ENCODE results near the gene ZNF442.
"Not testable (repeated sequence)": the region's sequence is repeated elsewhere in the genome, so short reads cannot be mapped to it uniquely, and the experiment has no call there.

ZNF442 gene

DNA sequence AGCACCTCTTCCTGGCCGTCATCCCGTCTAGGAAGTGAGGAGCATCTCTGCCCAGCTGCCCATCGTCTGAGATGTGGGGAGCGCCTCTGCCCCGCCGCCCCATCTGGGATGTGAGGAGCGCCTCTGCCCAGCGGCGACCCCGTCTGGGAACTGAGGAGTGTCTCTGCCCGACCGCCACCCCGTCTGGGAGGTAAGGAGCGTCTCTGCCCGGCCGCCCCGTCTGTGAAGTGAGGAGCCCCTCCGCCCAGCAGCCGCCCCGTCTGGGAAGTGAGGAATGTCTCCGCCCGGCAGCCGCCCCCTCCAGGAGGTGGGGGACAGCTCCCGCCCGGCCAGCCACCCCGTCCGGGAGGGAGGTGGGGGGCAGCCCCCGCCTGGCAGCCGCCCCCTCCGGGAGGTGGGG, 3.2 kb downstream of the ZNF442 start:
- H3K9me3 ChIP-seq (ENCODE audit: control insufficient read depth, insufficient read depth, low read length); H3K36me3 ChIP-seq (ENCODE audit: control insufficient read depth, insufficient read depth, low read length); H3K4me3 ChIP-seq (ENCODE audit: low read depth, low read length); H3K27me3 ChIP-seq (ENCODE audit: control insufficient read depth, insufficient read depth, low read length); H3K9ac ChIP-seq (ENCODE audit: low read depth, low read length); H3K4me1 ChIP-seq (ENCODE audit: control insufficient read depth, insufficient read depth, low read length): not testable (repeated sequence)

DNA sequence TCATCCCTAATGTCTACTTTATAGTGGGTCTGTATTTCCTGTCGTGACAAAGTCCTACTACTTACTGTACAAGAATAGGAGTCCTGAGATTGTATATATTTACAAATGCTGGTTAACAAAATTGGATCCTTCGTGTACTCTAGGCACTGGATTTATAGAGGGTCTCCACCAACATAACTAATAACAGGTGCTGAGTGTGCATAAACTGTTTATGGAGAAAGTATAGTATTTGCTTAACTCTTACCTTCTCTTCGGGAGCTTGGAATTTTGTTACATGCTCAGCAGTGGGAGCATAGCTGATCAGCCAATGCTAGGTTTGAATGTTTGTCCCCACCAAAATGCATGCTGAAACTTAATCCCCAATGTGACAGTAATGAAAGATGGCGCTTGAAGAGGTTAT, 12.1 kb downstream of the ZNF442 start:
- H3K4me3 ChIP-seq (ENCODE audit: low read depth, low read length): no peak overlapping the region
- peaks cover 23% of the 10 kb centered on the region for H3K9me3 ChIP-seq (ENCODE audit: control insufficient read depth, insufficient read depth, low read length)
- no peaks in the 10 kb centered on the region for H3K36me3 ChIP-seq (ENCODE audit: control insufficient read depth, insufficient read depth, low read length)
- H3K27me3 ChIP-seq (ENCODE audit: control insufficient read depth, insufficient read depth, low read length): no peaks in the 10 kb centered on the region
- no peaks in the 10 kb centered on the region for H3K4me1 ChIP-seq (ENCODE audit: control insufficient read depth, insufficient read depth, low read length)
- H3K9ac ChIP-seq (ENCODE audit: low read depth, low read length): no peak overlapping the region

DNA sequence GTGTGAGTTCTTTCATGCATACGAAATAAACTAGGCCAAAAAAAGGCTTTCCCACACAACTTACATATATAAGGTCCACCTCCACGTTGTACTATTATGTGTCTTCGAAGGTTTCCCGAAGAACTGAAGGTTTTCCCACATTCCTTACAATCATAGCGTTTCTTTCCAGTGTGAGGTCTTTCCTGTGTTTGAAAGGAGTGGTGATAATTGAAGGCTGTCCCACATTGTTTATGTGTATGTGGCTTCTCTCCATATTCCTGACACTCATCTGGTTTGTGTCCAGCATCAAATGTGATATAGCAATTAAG, 14.6 kb downstream of the ZNF442 start:
- Histone ChIP-seq H3K4me3 (ENCODE audit: low read depth, low read length) (no peak overlapping the region), H3K9ac (ENCODE audit: low read depth, low read length) (no peak overlapping the region), H3K9me3 (ENCODE audit: control insufficient read depth, insufficient read depth, low read length) (peaks cover 23% of the 10 kb centered on the region), H3K36me3 (ENCODE audit: control insufficient read depth, insufficient read depth, low read length) (no peaks in the 10 kb centered on the region), H3K4me1 (ENCODE audit: control insufficient read depth, insufficient read depth, low read length) (no peaks in the 10 kb centered on the region), H3K27me3 (ENCODE audit: control insufficient read depth, insufficient read depth, low read length) (no peaks in the 10 kb centered on the region)

DNA sequence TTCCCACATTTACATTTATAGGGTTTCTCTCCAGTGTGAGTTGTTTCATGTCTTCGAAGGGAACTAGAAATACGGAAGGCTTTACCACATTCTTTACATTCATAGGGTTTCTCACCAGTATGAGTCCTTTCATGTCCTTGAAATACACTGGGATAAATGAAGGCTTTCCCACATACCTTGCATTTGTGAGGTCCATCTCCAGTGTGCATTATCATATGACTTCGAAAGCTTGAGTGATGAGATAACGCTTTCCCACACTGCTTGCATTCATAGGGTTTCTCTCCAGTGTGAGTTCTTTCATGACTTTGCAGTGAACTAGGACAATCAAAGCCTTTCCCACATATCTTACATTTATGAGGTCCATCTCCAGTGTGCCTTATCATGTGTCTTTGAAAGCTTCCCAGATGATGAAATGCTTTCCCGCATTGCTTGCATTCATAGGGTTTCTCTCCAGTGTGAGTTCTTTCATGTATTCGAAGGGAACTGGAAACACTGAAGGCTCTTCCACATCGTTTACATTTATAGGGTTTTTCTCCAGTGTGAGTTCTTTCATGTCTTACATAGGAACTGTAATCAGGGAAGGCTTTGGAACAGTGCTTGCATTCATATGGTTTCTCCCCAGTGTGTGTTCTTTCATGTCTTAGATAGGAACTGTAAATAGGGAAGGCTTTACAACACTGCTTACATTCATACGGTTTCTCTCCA, 15.1 kb downstream of the ZNF442 start:
- Histone ChIP-seq H3K4me1 (ENCODE audit: control insufficient read depth, insufficient read depth, low read length) (no peaks in the 10 kb centered on the region), H3K4me3 (ENCODE audit: low read depth, low read length) (no peak overlapping the region), H3K9ac (ENCODE audit: low read depth, low read length) (no peak overlapping the region), H3K27me3 (ENCODE audit: control insufficient read depth, insufficient read depth, low read length) (no peaks in the 10 kb centered on the region), H3K36me3 (ENCODE audit: control insufficient read depth, insufficient read depth, low read length) (no peaks in the 10 kb centered on the region), H3K9me3 (ENCODE audit: control insufficient read depth, insufficient read depth, low read length) (peaks cover 23% of the 10 kb centered on the region)

DNA sequence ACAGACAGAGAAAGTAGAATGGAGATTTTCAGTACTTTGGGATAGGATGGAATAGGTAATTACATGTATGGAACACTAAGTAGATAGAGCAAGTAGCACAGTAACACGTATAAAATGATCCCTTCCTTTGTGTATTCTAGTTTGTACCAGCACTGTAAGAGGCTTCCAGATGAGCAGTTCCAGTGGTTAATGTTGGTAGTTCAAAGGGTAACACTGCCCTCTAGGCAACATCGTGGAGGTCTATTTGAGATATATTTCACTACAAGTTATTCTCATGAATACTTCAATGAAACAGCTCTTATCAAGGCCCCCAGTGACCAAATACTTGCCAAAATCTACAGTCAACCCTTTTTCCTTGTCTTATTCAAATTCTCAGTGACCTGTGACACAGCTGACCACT, 18.6 kb downstream of the ZNF442 start:
- Histone ChIP-seq H3K9me3 (ENCODE audit: control insufficient read depth, insufficient read depth, low read length) (peaks cover 18% of the 10 kb centered on the region), H3K4me3 (ENCODE audit: low read depth, low read length) (no peak overlapping the region), H3K4me1 (ENCODE audit: control insufficient read depth, insufficient read depth, low read length) (no peaks in the 10 kb centered on the region), H3K36me3 (ENCODE audit: control insufficient read depth, insufficient read depth, low read length) (no peaks in the 10 kb centered on the region), H3K9ac (ENCODE audit: low read depth, low read length) (no peak overlapping the region), H3K27me3 (ENCODE audit: control insufficient read depth, insufficient read depth, low read length) (no peaks in the 10 kb centered on the region)

DNA sequence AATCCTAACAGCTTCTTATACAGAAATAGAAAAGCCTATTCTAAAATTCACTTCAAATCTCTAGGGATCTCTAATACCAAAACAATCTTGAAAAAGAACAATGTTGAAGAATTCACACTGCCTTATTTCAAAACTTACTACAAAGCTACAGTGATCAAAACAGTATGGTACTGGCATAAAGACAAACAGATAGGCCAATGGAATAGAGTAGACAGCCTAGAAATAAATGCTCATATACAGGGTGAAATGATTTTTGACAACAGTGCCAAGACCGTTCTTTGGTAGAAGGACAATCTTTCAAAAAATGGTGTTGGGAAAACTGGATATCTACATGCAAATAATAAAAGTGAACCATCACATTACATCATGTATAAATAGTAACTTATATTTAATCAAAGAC, 20.3 kb downstream of the ZNF442 start:
- Histone ChIP-seq H3K4me1 (ENCODE audit: control insufficient read depth, insufficient read depth, low read length) (no peaks in the 10 kb centered on the region), H3K27me3 (ENCODE audit: control insufficient read depth, insufficient read depth, low read length) (no peaks in the 10 kb centered on the region), H3K4me3 (ENCODE audit: low read depth, low read length) (no peak overlapping the region), H3K36me3 (ENCODE audit: control insufficient read depth, insufficient read depth, low read length) (no peaks in the 10 kb centered on the region), H3K9ac (ENCODE audit: low read depth, low read length) (no peak overlapping the region), H3K9me3 (ENCODE audit: control insufficient read depth, insufficient read depth, low read length) (peaks cover 10% of the 10 kb centered on the region)

DNA sequence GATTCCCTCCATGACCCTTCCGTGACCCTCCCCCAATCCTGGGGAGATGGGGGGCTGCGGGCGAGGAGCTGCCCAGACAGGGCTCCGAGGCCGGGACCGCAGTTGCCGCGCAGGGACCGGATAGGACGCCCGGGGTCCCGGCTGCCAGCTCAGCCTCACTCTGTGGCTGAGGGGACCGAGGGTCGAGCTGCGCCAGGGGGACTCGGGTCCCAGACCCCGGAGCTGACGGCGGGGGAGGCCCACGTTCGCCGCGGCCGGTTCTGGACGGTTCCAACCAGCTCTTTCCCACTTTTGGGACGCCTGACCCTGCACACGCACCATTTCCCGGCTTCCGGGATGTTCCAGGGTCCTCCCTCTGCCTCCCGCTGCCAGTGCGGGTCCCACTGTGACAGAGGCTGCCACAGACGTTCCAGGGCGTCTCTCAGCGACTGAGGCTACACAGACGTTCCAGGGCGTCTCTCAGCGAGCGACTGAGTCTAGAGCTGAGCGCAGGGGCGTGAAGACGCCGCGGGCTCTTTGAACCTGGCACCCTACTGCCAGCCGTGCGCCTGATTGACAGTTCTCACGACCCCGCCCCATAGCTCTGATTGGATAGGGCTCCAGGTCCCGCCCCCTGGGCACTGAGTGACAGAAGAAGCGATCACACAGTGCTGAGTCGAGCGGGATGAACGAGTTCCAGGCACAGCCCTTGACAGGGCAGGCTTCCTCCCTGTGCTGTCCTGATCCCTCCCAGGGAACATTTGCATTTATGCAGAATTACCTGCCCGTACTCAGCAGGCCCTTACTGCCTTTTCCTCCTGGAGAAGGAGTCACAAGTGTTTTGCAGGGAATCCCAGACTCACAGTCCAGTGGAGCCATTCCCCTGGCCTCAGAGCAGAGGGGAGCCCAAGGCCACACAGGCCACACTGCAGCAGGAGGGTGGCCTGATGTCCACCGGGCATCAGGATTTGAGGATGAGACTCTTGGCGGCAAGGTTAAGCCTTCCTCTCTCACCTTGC, 32.0 kb downstream of the ZNF442 start, which contains the start of gene ZNF563:
TSS of gene ZNF563 (minus strand) at position 472 of the 998 bp plus-strand sequence. CDS start at position 321, 151 bp downstream.
- H3K36me3 ChIP-seq (ENCODE audit: control insufficient read depth, insufficient read depth, low read length): no peaks in the 10 kb centered on the region
- peak within 1 kb of the TSS; percentile 95 for H3K4me3 ChIP-seq (ENCODE audit: low read depth, low read length)
- H3K4me1 ChIP-seq (ENCODE audit: control insufficient read depth, insufficient read depth, low read length): no peaks in the 10 kb centered on the region
- H3K9me3 ChIP-seq (ENCODE audit: control insufficient read depth, insufficient read depth, low read length): no peaks in the 10 kb centered on the region
- H3K9ac ChIP-seq (ENCODE audit: low read depth, low read length): peak within 1 kb of the TSS; percentile 85
- peaks cover 11% of the 10 kb centered on the region for H3K27me3 ChIP-seq (ENCODE audit: control insufficient read depth, insufficient read depth, low read length)

DNA sequence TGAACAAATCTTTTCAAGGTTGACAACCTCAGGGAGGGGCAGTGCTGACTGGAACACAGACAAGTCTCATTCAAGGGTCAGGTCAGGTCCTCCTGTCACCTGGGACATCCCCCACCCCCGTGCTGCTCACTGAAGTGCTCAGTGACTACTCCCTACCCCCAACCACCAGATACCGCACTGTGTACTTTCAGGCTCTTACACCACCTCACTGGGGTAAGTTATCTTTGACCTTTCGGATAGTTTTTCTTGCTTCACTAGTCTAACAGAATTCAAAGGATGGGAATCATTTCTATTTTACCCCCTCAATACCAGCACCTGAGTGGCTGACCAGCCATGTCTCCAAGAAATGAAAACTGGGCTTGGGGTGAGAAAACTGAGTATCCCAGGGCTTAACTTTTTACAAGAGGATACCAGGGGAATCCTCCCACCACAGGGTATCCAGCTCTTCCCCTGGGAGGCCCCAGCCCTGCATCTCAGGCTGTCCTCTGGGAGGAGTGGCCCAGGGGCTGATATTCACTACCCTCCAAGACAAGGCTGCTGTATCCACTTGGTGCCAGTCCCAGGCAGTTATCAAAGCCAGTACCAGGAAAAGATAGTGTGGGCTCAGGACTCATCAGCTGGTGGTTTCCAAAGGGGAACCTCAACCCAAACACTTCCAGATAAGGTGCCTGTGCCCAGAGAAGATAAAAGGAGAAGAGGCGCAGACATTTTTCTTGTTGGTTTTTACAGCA, 34.1 kb downstream of the ZNF442 start:
- Histone ChIP-seq H3K36me3 (ENCODE audit: control insufficient read depth, insufficient read depth, low read length) (no peaks in the 10 kb centered on the region), H3K9me3 (ENCODE audit: control insufficient read depth, insufficient read depth, low read length) (no peaks in the 10 kb centered on the region), H3K4me3 (ENCODE audit: low read depth, low read length) (no peak overlapping the region), H3K9ac (ENCODE audit: low read depth, low read length) (no peak overlapping the region), H3K4me1 (ENCODE audit: control insufficient read depth, insufficient read depth, low read length) (no peaks in the 10 kb centered on the region), H3K27me3 (ENCODE audit: control insufficient read depth, insufficient read depth, low read length) (peaks cover 11% of the 10 kb centered on the region)

DNA sequence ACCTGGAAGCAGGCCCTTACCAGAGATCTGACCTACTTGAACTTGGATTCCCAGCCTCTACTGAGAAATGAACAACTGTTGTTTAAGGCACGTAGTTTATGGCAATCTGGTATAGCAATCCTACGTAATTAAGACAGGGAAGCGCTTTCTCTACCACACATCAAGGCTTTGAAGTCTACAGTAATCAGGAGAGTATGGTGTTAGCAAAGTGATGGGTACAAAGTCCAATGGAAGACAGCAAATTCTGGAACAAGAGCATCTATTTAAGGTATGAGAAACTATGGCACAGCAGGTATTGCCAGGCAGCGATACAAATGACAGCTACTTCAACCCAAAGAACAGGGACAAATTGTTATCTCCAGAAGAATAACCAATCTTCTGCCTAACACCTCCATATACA, 35.1 kb downstream of the ZNF442 start:
- H3K36me3 ChIP-seq (ENCODE audit: control insufficient read depth, insufficient read depth, low read length): no peaks in the 10 kb centered on the region
- no peak overlapping the region for H3K4me3 ChIP-seq (ENCODE audit: low read depth, low read length)
- no peaks in the 10 kb centered on the region for H3K9me3 ChIP-seq (ENCODE audit: control insufficient read depth, insufficient read depth, low read length)
- H3K4me1 ChIP-seq (ENCODE audit: control insufficient read depth, insufficient read depth, low read length): no peaks in the 10 kb centered on the region
- peaks cover 11% of the 10 kb centered on the region for H3K27me3 ChIP-seq (ENCODE audit: control insufficient read depth, insufficient read depth, low read length)
- no peak overlapping the region for H3K9ac ChIP-seq (ENCODE audit: low read depth, low read length)

DNA sequence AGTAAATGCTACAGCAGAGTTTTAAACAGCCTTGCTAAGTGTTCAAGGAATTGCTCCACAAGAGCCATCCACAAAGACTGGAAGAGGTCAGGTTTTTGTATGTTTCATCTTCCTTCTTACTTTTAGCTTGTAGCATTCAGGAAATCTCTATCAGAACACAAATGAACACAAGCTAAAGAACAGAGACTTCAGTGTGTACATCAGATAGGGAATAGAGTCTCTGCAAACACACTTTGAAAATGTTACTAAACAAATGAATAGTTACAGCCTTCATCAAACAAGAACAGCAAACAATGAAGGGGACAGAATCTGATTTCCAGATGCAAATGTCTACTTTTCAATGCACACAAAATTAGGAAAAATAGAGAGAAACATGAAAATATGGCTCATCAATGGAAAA, 39.8 kb downstream of the ZNF442 start:
- H3K27me3 ChIP-seq (ENCODE audit: control insufficient read depth, insufficient read depth, low read length): no peaks in the 10 kb centered on the region
- no peaks in the 10 kb centered on the region for H3K4me1 ChIP-seq (ENCODE audit: control insufficient read depth, insufficient read depth, low read length)
- H3K9me3 ChIP-seq (ENCODE audit: control insufficient read depth, insufficient read depth, low read length): no peaks in the 10 kb centered on the region
- peaks cover 2% of the 10 kb centered on the region for H3K36me3 ChIP-seq (ENCODE audit: control insufficient read depth, insufficient read depth, low read length)
- no peak overlapping the region for H3K9ac ChIP-seq (ENCODE audit: low read depth, low read length)
- H3K4me3 ChIP-seq (ENCODE audit: low read depth, low read length): no peak overlapping the region

DNA sequence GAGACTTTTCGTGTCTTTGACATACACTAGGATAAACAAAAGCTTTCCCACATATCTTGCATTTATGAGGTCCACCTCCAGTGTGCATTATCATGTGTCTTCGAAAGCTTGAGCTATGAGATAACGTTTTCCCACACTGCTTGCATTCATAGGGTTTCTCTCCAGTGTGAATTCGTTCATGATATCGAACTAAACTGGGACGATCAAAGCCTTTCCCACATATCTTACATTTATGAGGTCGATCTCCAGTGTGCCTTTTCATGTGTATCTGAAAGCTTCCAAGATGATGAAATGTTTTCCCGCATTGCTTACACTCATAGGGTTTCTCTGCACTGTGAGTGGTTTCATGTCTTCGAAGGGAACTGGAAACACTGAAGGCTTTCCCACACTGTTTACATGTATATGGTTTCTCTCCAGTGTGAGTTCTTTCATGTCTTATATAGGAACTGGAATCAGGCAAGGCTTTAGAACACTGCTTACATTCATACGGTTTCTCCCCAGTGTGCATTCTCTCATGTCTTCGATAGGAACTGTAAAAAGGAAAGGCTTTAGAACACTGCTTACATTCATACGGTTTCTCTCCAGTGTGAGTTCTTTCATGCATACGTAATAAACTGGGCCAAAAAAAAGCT, 46.6 kb downstream of the ZNF442 start:
- H3K36me3 ChIP-seq (ENCODE audit: control insufficient read depth, insufficient read depth, low read length): peaks cover 11% of the 10 kb centered on the region
- no peak overlapping the region for H3K9ac ChIP-seq (ENCODE audit: low read depth, low read length)
- H3K9me3 ChIP-seq (ENCODE audit: control insufficient read depth, insufficient read depth, low read length): peaks cover 18% of the 10 kb centered on the region
- no peak overlapping the region for H3K4me3 ChIP-seq (ENCODE audit: low read depth, low read length)
- no peaks in the 10 kb centered on the region for H3K4me1 ChIP-seq (ENCODE audit: control insufficient read depth, insufficient read depth, low read length)
- no peaks in the 10 kb centered on the region for H3K27me3 ChIP-seq (ENCODE audit: control insufficient read depth, insufficient read depth, low read length)

Measured in iPS-15b (cell line).